ENCODE results near the gene LMF1. TPM values are rescaled to one million over a fixed set of nuclear protein-coding genes. Genes with fewer than 3 reads are reported as not detected.

LMF1 gene
- total RNA-seq, 1 experiment from 2014 or later: 12.8 TPM

GRCh38 chr16:879461-879861 lies 91.3 kb downstream of the LMF1 start:
- Histone ChIP-seq H3K9ac (ENCODE audit: low read length) (no peak overlapping the region), H3K27me3 (ENCODE audit: insufficient read depth, low read length) (no peaks in the 10 kb centered on the region), H3K9me2 (ENCODE audit: insufficient read depth) (no peaks in the 10 kb centered on the region), H3K4me2 (ENCODE audit: low read length) (no peak overlapping the region), H4K20me1 (ENCODE audit: insufficient read depth) (no peaks in the 10 kb centered on the region), H3K36me3 (ENCODE audit: control insufficient read depth in 1 of 2, insufficient read depth in 2 of 2, low read length in 2 of 2) (no peaks in the 10 kb centered on the region), H3K9me3 (ENCODE audit: control insufficient read depth in 1 of 2, insufficient read depth in 1 of 2, low read depth in 1 of 2, low read length in 2 of 2) (no peaks in the 10 kb centered on the region), H3K79me2 (ENCODE audit: insufficient read depth, low read length) (no peaks in the 10 kb centered on the region), H3K4me1 (ENCODE audit: control insufficient read depth in 1 of 2, insufficient read depth in 2 of 2, low read length in 2 of 2) (peaks cover 5 to 15% of the 10 kb centered on the region in 2 experiments; a peak in 3 of 4 replicates), H3K27ac (ENCODE audit: low read depth, low read length) (no peak overlapping the region), H2AFZ (ENCODE audit: low read depth, low read length, poor library complexity, severe bottlenecking) (no peak overlapping the region), H3K4me3 (replicated peaks in 1 of 2; ENCODE audit: low read depth in 1 of 2, low read length in 2 of 2) (no peak overlapping the region)
- ChIA-PET CTCF (no interaction called here), POLR2A (no interaction called here), RAD21 (ENCODE audit: low non-redundant PET in 1 of 2, low total read pairs in 2 of 2, uncharacterized antibody in 2 of 2, unreplicated experiment in 2 of 2) (no interaction called here)
- no peak for ATAC-seq
- no peak for TF ChIP-seq FOSL1 (IDR thresholded peaks at IDR 0.05; ENCODE audit: low read depth)
- TF ChIP-seq REST (IDR thresholded peaks at IDR 0.05; ENCODE audit: low read depth): no peak
- TF ChIP-seq SRF (IDR thresholded peaks at IDR 0.05; ENCODE audit: low read depth): no peak
- TF ChIP-seq ZBTB33 (IDR thresholded peaks at IDR 0.05; ENCODE audit: extremely low read depth, insufficient replicate concordance, low read length): no peak
- no peak for TF ChIP-seq YY1 (IDR thresholded peaks at IDR 0.05; ENCODE audit: extremely low read depth, insufficient replicate concordance, low read depth, low read length)
- no peak for TF ChIP-seq TCF7L2 (IDR thresholded peaks at IDR 0.05; ENCODE audit: borderline replicate concordance, extremely low read depth, insufficient read depth, insufficient read length)
- no peak for TF ChIP-seq RAD21 (IDR thresholded peaks at IDR 0.05; ENCODE audit: low read depth)
- TF ChIP-seq ATF3 (IDR thresholded peaks at IDR 0.05): no peak
- no peak for TF ChIP-seq MAX (IDR thresholded peaks at IDR 0.05)
- no peak for TF ChIP-seq JUND (IDR thresholded peaks at IDR 0.05)
- no peak for TF ChIP-seq CTCF (IDR thresholded peaks at IDR 0.05 in 2 of 3, conservative IDR thresholded peaks at IDR 0.05 in 1 of 3; ENCODE audit: borderline replicate concordance in 1 of 3, insufficient read depth in 1 of 3, low read depth in 2 of 3, low read length in 2 of 3)
- no peak for TF ChIP-seq POLR2AphosphoS5 (IDR thresholded peaks at IDR 0.05; ENCODE audit: low read depth, low read length)
- no peak for TF ChIP-seq ZNF274 (IDR thresholded peaks at IDR 0.05; ENCODE audit: low read depth, low read length)
- TF ChIP-seq ELF1 (IDR thresholded peaks at IDR 0.05; ENCODE audit: borderline replicate concordance, low read depth): no peak
- no peak for TF ChIP-seq SP1 (IDR thresholded peaks at IDR 0.05; ENCODE audit: low read depth)
- no peak for TF ChIP-seq SIN3A (IDR thresholded peaks at IDR 0.05; ENCODE audit: low read depth)
- intact Hi-C loops (cut with micrococcal nuclease): loop anchor here (5.0 kb wide), 1 partner anchor 167 kb away; no protein-coding TSS in a partner anchor
- no peak for DNase-seq (ENCODE audit: low read depth, low spot score)
- BruUV-seq (replicated peaks): no TSS peak

Measured in HCT116 (cell line).